Neural cell (in vitro differentiated cells): ENCODE data around the gene AKR1B1.

Experiments used
- CTCF ChIP-seq: fragments of 450-650 bp; IDR thresholded peaks from 2 replicates; pipeline ENCODE4 v1.5.1; 2014; ENCODE audit warnings: antibody characterized with exemption, mild to moderate bottlenecking, moderate library complexity; ENCODE audit not compliant: poor library complexity, severe bottlenecking
- MXI1 ChIP-seq: fragments of 450-650 bp; conservative IDR thresholded peaks from 2 replicates; pipeline ENCODE4 v1.6.1; 2014; ENCODE audit warnings: antibody characterized with exemption, mild to moderate bottlenecking; ENCODE audit not compliant: poor library complexity, severe bottlenecking
- RAD21 ChIP-seq: fragments of 450-650 bp; conservative IDR thresholded peaks from 2 replicates; pipeline ENCODE4 v1.6.1; 2014; ENCODE audit warnings: antibody characterized with exemption, mild to moderate bottlenecking, moderate library complexity
- REST ChIP-seq: IDR thresholded peaks from 2 replicates; pipeline ENCODE4 v1.6.1; 2012; ENCODE audit warnings: borderline replicate concordance
- SMC3 ChIP-seq: fragments of 450-650 bp; conservative IDR thresholded peaks from 2 replicates; pipeline ENCODE4 v1.6.1; 2014; ENCODE audit warnings: antibody characterized with exemption, mild to moderate bottlenecking, moderate library complexity; ENCODE audit not compliant: poor library complexity
- TAF1 ChIP-seq: IDR thresholded peaks from 2 replicates; pipeline ENCODE4 v1.6.1; 2012; ENCODE audit warnings: low read depth

GRCh38 chr7:134483296-134483695 is 24.4 kb upstream of the AKR1B1 start:
- TF ChIP-seq CTCF (no peak), REST (no peak), SMC3 (no peak), MXI1 (no peak), RAD21 (no peak), TAF1 (no peak)
